GM21528 (cell line): ENCODE results near the gene MLXIP.
"Not testable (repeated sequence)": the region's sequence is repeated elsewhere in the genome, so short reads cannot be mapped to it uniquely, and the experiment has no call there.

ENCODE experiments used
- ATAC-seq: cut with Tn5 transposase; IDR thresholded peaks from one replicate; pipeline ENCODE4 v1.9.1; 2021; ENCODE audit warnings: mild to moderate bottlenecking, moderate library complexity; ENCODE audit not compliant: unreplicated experiment, low FRiP score

MLXIP gene

DNA sequence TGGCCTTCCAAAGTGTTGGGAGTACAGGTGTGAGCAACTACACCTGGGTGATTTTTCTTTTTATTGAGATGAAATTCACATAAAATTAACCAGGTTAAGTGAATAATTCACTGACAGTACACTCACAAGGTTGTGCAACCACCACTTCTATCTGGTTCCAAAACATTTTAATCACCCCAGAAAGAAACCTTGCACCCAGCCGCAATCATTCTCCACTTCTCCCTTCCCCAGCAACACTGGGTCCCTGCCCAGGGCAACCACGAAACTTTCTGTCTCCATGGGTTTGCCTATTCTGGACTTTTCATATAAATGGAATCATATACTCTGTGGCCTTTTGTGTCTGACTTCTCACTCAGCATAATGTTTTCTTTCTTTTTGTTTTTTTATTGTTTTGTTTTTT lies 26.3 kb upstream of the MLXIP start:
- no peak for ATAC-seq

DNA sequence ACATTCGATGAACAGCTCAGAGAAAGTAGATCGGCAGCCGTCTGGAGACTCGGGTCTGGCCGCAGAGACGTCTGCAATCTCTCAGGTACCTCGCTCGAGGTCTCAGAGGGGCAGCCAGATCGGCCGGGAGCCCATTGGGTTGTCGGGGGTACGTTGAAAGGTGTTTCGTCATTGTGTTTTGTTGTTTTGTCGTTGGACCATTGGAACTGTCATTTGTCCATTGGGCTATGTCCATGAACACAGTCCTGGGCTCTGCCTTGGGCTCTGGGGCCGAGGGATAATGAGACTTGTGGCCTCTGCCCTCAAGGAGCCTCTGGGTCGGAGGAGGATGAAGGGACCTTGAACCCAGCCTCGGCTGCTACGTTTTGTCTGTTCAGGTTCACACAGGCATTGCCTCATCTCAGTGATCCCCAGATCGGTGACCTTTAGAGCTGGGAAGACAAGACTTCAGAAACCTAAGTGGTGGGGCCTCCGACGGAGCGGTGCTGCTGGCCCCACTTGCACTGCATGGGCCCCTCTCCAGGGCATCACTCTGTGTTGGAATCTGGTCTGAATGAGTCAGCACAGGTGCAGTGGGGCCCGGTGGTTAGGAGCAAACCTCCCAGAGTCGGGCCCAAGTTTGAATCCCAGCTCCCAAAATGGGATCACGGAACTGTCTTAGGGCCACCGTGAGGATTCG lies 23.6 kb upstream of the MLXIP start:
- no peak for ATAC-seq

GRCh38 chr12:122056406-122056805 lies 22.1 kb upstream of the MLXIP start:
- ATAC-seq: not testable (repeated sequence)

GRCh38 chr12:122057007-122057735 lies 21.4 kb upstream of the MLXIP start:
- ATAC-seq: no peak

DNA sequence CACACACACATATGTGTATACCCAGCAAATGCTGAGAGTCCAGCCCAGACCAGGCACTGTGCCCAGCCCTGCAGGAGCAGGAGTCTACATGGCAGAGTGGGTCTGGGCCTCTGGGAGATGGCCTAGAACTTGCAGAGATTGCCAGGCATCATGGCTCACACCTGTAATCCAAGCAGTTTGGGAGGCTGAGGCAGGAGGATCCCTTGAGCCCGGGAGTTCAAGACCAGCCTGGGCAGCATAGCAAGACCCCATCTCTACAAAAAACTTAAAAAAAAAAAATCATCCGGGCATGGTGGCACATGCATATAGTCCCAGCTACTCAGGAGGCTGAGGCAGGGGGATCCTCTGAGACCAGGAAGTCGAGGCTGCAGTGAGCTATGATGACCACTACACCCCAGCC lies 20.8 kb upstream of the MLXIP start:
- ATAC-seq: no peak

GRCh38 chr12:122058549-122059149 lies 19.9 kb upstream of the MLXIP start:
- no peak for ATAC-seq

DNA sequence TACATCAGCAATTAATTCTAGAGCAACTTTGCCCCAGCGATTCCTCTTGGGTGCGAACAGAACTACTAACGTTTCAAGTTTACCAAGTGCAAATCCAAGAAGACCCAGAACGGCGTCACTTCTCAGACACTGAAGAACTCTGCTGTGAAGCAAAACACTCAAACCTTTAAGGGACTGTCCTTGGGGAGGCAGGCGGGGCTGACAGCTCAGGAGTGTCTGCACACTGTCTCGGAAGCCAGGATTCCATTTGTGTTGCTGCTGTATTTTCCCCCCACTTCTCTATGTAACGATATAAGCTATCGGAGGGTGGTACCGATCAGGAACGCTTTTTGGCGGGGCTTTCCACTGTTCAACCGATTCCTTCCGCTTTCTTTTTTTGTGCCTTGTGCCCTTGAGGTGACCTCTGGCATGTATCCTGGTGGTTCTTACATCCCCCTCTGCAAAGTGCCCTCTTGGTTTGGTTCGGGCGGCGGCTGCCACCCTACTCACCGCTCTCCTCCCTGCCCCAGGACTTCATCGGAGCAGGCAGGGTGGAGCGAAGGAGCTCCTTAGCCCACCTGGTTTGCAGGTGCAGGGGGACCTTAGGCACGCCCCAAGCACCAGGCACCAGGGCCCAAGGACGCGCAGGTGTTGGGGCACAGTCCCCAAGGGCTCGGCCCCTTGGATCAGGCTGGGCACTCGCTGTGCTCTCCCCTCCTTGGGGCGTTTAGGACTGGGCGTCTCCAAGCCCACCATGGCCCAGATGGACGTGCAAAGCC lies 19.2 kb upstream of the MLXIP start:
- no peak for ATAC-seq

DNA sequence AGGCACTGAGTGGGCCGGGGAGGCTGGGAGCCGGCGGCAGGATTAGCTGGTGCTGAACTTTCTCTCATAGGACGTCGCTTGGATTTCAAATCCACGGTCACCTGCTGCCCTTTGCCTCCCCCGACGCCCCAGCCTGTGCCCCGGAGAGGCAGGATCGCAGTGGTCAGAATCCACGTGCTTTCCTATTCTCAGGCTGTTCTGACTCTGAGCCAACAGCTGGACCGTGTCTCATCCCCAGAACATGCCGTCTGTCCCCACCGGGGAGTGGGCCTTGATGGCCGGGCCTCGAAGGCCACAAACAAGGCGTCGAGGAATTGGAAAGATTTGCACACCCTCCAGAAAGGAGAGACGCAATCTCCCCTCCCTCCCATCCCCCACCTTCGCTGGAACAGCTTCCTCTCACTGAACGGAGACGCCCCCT lies 18.5 kb upstream of the MLXIP start:
- ATAC-seq: no peak

DNA sequence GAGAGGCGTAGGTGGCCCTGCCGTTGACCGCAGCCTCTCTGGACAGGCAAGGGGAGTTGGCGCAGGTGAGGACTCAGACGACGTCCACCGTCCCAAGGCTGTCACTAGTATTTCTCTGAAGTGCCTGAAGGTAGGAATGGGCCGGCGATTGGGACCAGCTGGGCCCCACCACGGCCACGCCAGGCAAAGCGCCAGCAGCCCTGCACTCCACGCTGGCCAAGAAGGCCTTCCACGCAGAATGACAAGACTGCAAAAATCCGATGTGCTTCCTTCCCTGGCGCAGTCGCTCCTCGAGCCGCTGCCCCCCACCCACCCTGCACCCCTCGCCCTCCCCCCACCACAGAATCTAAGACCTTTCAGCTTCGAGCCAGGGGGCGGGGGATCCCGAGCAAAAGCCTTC lies 17.3 kb upstream of the MLXIP start:
- ATAC-seq: no peak

- no peak for ATAC-seq
Observed at GRCh38 chr12:122062832-122063693, 15.5 kb upstream of the MLXIP start.

- ATAC-seq: no peak
Observed at GRCh38 chr12:122063694-122064024, 14.9 kb upstream of the MLXIP start.

DNA sequence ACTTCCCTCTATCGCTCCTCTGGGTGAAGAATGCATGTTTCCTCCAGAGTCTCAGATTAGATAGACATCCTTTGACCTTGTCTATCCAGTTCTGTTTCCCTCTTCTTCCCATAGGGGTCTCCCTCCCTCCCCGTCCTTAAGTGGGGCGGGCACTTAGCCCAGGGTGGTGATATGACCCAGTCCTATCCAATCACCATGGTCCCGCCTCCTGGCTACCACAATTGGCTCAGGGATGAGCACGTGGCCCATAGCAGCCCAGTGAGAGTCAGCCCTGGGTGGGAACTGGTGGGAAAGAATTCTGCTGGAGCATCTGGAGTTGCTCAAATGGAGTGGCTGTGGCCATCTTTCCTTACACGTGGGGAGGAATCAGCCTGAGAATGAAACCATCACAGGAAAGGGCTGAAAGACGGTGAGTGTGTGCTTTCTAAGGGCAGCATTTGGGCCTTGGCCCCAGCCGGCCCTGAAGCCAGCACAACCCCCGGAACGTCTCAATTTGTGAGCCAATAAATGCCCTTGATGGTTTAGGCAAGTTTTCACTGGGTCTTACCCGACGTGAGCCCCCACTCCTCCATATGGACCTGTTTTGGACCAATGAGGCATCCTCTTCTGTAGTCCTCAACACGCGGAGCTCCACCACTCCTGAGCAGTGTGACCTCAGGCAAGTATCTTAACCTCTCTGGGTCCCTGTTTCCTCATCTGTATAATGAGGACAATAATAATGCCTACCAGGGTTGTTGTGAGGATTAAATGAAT lies 14.4 kb upstream of the MLXIP start:
- ATAC-seq: no peak

- no peak for ATAC-seq
Observed at GRCh38 chr12:122064780-122065588, 13.6 kb upstream of the MLXIP start.

- ATAC-seq: no peak
Observed at GRCh38 chr12:122067548-122067947, 11.0 kb upstream of the MLXIP start.

DNA sequence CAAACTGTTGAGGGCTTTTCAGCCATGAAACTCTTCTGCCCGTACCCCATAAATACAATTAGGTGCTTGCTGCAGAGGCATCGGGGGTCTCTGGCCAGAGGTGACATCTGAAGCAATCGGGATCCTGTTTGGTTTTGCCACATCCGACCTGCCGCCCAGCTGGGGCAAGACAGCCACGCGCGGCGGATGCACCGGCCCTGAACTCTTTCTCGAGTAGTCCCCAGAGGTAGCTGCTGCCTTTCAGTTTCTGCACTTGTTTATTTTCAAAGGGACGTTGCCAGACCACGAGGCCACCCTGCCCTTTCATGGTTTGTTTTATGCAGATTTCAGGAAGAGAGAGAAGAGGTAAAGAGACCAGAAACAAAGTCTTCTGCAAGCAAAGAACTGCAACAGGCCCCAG lies 10.6 kb upstream of the MLXIP start:
- peak; percentile 71 for ATAC-seq

DNA sequence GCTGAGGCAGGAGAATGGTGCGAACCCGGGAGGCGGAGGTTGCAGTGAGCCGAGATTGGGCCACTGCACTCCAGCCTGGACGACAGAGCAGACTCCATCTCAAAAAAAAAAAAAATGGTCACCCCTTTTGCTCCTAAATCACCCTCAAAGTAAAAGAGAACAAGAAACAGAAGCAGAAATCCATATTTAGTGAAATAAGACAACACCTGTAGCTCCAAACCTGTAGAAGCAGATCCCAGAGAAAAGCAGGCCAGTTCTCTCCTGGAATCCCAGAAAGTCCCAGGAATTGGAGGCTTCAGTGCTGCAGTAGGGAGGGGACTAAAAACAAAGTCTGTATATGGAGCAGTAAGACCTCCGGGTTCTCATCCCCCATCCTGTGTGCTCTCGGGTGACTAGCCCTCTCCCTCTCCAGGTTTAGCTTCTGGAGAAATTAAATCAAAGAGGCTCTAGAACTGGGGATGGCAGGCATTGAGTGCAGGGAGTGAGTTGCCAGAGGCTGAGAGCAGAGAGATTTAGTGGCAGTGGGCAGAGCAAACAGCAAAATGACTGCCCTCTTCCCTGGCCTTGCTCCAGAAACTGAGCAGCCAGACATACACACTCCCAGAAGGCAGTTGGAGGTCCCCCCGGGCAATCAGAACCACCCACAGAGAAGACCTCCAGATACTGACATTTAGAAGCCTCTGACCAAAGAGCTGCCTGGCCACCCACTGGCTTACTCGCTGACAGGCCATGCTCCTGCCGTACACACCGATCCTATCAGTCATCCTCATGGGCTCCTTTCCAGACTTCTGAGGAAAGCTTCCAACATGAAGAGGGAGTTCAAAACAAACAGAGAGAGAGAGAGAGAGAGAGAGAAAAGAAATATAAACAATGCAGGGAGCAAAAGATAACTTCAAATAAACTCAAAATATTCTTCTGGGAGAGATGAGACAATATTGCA lies 6.3 kb upstream of the MLXIP start:
- no peak for ATAC-seq

DNA sequence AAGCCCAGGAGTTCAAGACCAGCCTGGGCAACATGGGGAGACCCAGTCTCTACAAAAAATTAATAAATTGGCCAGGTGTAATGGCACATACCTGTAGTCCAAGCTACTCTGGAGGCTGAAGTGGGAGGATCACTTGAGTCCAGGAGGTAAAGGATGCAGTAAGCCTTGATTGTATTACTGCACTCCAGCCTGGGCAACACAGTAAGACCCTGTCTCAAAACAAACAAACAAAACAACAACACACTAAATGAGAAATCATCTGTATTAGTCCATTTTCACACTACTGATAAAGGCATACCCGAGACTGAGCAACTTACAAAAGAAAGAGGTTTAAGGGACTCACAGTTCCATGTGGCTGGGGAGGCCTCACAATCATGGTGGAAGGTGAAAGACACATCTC lies 4.7 kb upstream of the MLXIP start:
- ATAC-seq: no peak
